Ovary (tissue), 9 donors: ENCODE data around the gene PLXDC2. TPM values are rescaled to one million over a fixed set of nuclear protein-coding genes. Genes with fewer than 3 reads are reported as not detected.

ENCODE experiments used
- DNase-seq, 5 donors: peaks; one replicate each; pipeline ENCODE4 v3.0.0-alpha.2; 2019 to 2020
- H3K27ac ChIP-seq, 2 donors: fragments of 200-600 bp; one replicate each; pipeline versions ENCODE4 v1.5.1 to v1.8.0; 2019 to 2022
- H3K27me3 ChIP-seq: fragments of 200-600 bp; one replicate; pipeline ENCODE4 v1.8.0; 2022
- H3K36me3 ChIP-seq: fragments of 200-600 bp; sonication (generic); one replicate; pipeline ENCODE4 v1.5.1; 2019
- H3K4me1 ChIP-seq: one replicate; pipeline ENCODE4 v1.8.1; 2013; ENCODE audit warnings: mild to moderate bottlenecking, moderate library complexity; ENCODE audit not compliant: insufficient read depth
- H3K4me3 ChIP-seq: fragments of 200-600 bp; sonication (generic); one replicate; pipeline ENCODE4 v1.5.1; 2017
- H3K9me3 ChIP-seq, 2 donors: fragments of 200-600 bp in 1 of 2; sonication (generic) in 1 of 2; one replicate each; pipeline versions ENCODE4 v1.5.1 to v1.8.1; 2013 to 2019; ENCODE audit warnings: mild to moderate bottlenecking in 1 of 2, moderate library complexity in 1 of 2
- CTCF ChIP-seq, 3 donors: fragments of 450-650 bp in 2 of 3; fragments of 200-600 bp in 1 of 3; IDR thresholded peaks; one replicate each; pipeline versions ENCODE4 v1.5.1 to v1.8.0; 2016 to 2022; ENCODE audit warnings: antibody characterized with exemption in 3 of 3, mild to moderate bottlenecking in 1 of 3
- EP300 ChIP-seq: sonication (generic); formaldehyde crosslinking; IDR thresholded peaks from one replicate; pipeline ENCODE4 v1.6.1; 2017; ENCODE audit warnings: antibody characterized with exemption
- POLR2A ChIP-seq: fragments of 450-650 bp; IDR thresholded peaks from one replicate; pipeline ENCODE4 v1.6.1; 2017; ENCODE audit warnings: antibody characterized with exemption, mild to moderate bottlenecking, moderate library complexity
- WGBS, 3 donors: extraction: QIAGEN DNeasy Blood & Tissue Kit in 1 of 3; methylation state at CpG; one replicate each; pipeline versions ENCODE4 v1.1.5 to v1.1.7; 2013 to 2017; 5-methylcytosine and 5-hydroxymethylcytosine counted together
- intact Hi-C, 4 donors: fragments of 100-400 bp; cut with DNase I; formaldehyde crosslinking; loops; one replicate each; pipeline versions ENCODE4 v1.11.0 to v1.15.1; 2022 to 2023
- polyA plus RNA-seq, 2 donors: library from polyadenylated mRNA; stranded (reverse); fragments of 200-250 nt in 1 of 2; fragments of 350-450 nt in 1 of 2; fragmentation: Illumina TruSeq in 1 of 2; extraction: RNeasy Lipid Tissue Mini Kit (QIAGEN cat#74804) in 1 of 2; gene quantifications; one replicate each; pipeline ENCODE4 v1.2.3, GENCODE V29; 2013 to 2014
- total RNA-seq, 7 donors: library from RNA; depleted of rRNA in 2 of 7; stranded (reverse); fragments of >200 nt in 2 of 7; fragmentation: NEBNext Ultra II Directional in 3 of 7; extraction: Animal tissue kit (Norgen Biotek cat#: 25700) in 3 of 7; gene quantifications; one replicate each; pipeline versions ENCODE4 v1.1.0 to v1.2.4, GENCODE V29; 2016 to 2023
- donor health status: DM: no; HTN: no; CAD: no; lungs with moderate emphysema.
- donor health status: DM: no; HTN: no; CAD: no.
- donor health status: Bipolar disorder and iron deficiency.
- donor health status: DM: yes; HTN: yes; CAD: no.
- donor health status: DM: no; HTN: no; CAD: no.
- donor health status: DM: yes; HTN: yes; CAD: no.

Gene PLXDC2
- total and polyA plus RNA-seq, 9 donors: 13.6 to 76.0 (median 38.0) TPM

- H3K27ac ChIP-seq: no peak overlapping the region
- intact Hi-C loops: no loop called here
- WGBS, 3 donors: 69 to 94% (median 85%) methylated on average over 2 of the region's 2 CpGs
These were observed 241.9 kb downstream of the PLXDC2 start for GRCh38 chr10:20058135-20058534.

GRCh38 chr10:20059084-20059835 is 243.0 kb downstream of the PLXDC2 start:
- no peaks in the 10 kb centered on the region for H3K27me3 ChIP-seq
- H3K36me3 ChIP-seq: no peaks in the 10 kb centered on the region
- DNase-seq: no peak
- H3K9me3 ChIP-seq: no peaks in the 10 kb centered on the region
- H3K27ac ChIP-seq: no peak overlapping the region
- 8 to 13% (median 12%) methylated on average over 3 of the region's 3 CpGs for WGBS, 3 donors
- intact Hi-C loops: no loop called here
- no peak overlapping the region for H3K4me3 ChIP-seq
- no peak for TF ChIP-seq POLR2A
- no peak for TF ChIP-seq CTCF (IDR thresholded peaks at IDR 0.05)
- TF ChIP-seq EP300: no peak
- no peaks in the 10 kb centered on the region for H3K4me1 ChIP-seq

More at GRCh38 chr10:20058135-20058534, 241.9 kb downstream of the PLXDC2 start:
- no peaks in the 10 kb centered on the region for H3K4me1 ChIP-seq
- no peaks in the 10 kb centered on the region for H3K27me3 ChIP-seq
- no peaks in the 10 kb centered on the region for H3K9me3 ChIP-seq
- no peak for DNase-seq
- no peak overlapping the region for H3K4me3 ChIP-seq
- no peaks in the 10 kb centered on the region for H3K36me3 ChIP-seq
- TF ChIP-seq CTCF (IDR thresholded peaks at IDR 0.05): no peak
- TF ChIP-seq EP300: no peak
- no peak for TF ChIP-seq POLR2A

GRCh38 chr10:20065814-20066213 is 249.6 kb downstream of the PLXDC2 start:
- no peak for DNase-seq
- TF ChIP-seq CTCF (IDR thresholded peaks at IDR 0.05) (no peak), EP300 (no peak), POLR2A (no peak)
- no peak overlapping the region for H3K27ac ChIP-seq
- no peak overlapping the region for H3K4me3 ChIP-seq
- no peaks in the 10 kb centered on the region for H3K9me3 ChIP-seq
- intact Hi-C loops: no loop called here
- no peaks in the 10 kb centered on the region for H3K27me3 ChIP-seq
- H3K36me3 ChIP-seq: no peaks in the 10 kb centered on the region
- WGBS, 3 donors: 94 to 98% (median 96%) methylated on average over 6 of the region's 6 CpGs
- no peaks in the 10 kb centered on the region for H3K4me1 ChIP-seq

GRCh38 chr10:20073167-20073566 is 256.9 kb downstream of the PLXDC2 start:
- no peaks in the 10 kb centered on the region for H3K9me3 ChIP-seq
- no peak for DNase-seq
- intact Hi-C loops: no loop called here
- H3K4me3 ChIP-seq: no peak overlapping the region
- H3K36me3 ChIP-seq: no peaks in the 10 kb centered on the region
- H3K4me1 ChIP-seq: no peaks in the 10 kb centered on the region
- TF ChIP-seq POLR2A (no peak), CTCF (IDR thresholded peaks at IDR 0.05) (no peak), EP300 (no peak)
- H3K27me3 ChIP-seq: no peaks in the 10 kb centered on the region
- H3K27ac ChIP-seq: no peak overlapping the region
- 88 to 94% (median 92%) methylated on average over 2 of the region's 2 CpGs for WGBS, 3 donors
